GM12878 (cell line): Measurements from ENCODE around the gene PROZ. TPM values are rescaled to one million over a fixed set of nuclear protein-coding genes. Genes with fewer than 3 reads are reported as not detected.

Experiments
- EGR1 ChIP-seq, 2 experiments: IDR thresholded peaks; 1 replicate in 1 of 2; 2 replicates in 1 of 2; pipeline ENCODE4 v1.6.1; 2011 to 2012; ENCODE audit warnings: low read depth in 2 of 2, low read length in 2 of 2, borderline replicate concordance in 1 of 2, mild to moderate bottlenecking in 1 of 2, moderate library complexity in 1 of 2
- ESRRA ChIP-seq: IDR thresholded peaks from 2 replicates; pipeline ENCODE4 v1.6.1; 2012; ENCODE audit warnings: mild to moderate bottlenecking, low read length, improper control_type of control experiment
- EZH2 ChIP-seq: IDR thresholded peaks from 2 replicates; pipeline ENCODE4 v1.6.1; 2012; ENCODE audit warnings: low read depth, mild to moderate bottlenecking, control low read depth, inconsistent platforms, low read length, borderline replicate concordance; ENCODE audit not compliant: control insufficient read depth
- HCFC1 ChIP-seq: fragments of 150-350 bp; IDR thresholded peaks from 2 replicates; pipeline ENCODE4 v1.6.1; 2014; ENCODE audit warnings: low read length
- HDAC6 ChIP-seq: fragments of 200-600 bp; sonication (generic); IDR thresholded peaks from one replicate; pipeline ENCODE4 v1.8.0; 2017; ENCODE audit warnings: antibody characterized with exemption; ENCODE audit not compliant: unreplicated experiment
- IKZF1 ChIP-seq: fragments of 450-650 bp; conservative IDR thresholded peaks from 2 replicates; pipeline ENCODE4 v1.6.1; 2017; ENCODE audit warnings: antibody characterized with exemption, mild to moderate bottlenecking
- IRF3 ChIP-seq: fragments of 450-650 bp; IDR thresholded peaks from 2 replicates; pipeline ENCODE4 v1.6.1; 2014; ENCODE audit warnings: mild to moderate bottlenecking
- LARP7 ChIP-seq: fragments of 450-650 bp; IDR thresholded peaks from 2 replicates; pipeline ENCODE4 v1.6.1; 2017; ENCODE audit warnings: mild to moderate bottlenecking
- MAX ChIP-seq: IDR thresholded peaks from 2 replicates; pipeline ENCODE4 v1.6.1; 2012; ENCODE audit warnings: low read depth, low read length, improper control_type of control experiment
- MEF2B ChIP-seq: fragments of 450-650 bp; IDR thresholded peaks from 2 replicates; pipeline ENCODE4 v1.6.1; 2018; ENCODE audit warnings: mild to moderate bottlenecking, moderate library complexity; ENCODE audit not compliant: partially characterized antibody, poor library complexity, severe bottlenecking
- MLLT1 ChIP-seq: fragments of 450-650 bp; IDR thresholded peaks from 2 replicates; pipeline ENCODE4 v1.6.1; 2016; ENCODE audit warnings: mild to moderate bottlenecking
- PAX5 ChIP-seq: IDR thresholded peaks from 2 replicates; pipeline ENCODE4 v1.6.1; 2011; ENCODE audit warnings: low read depth, low read length, borderline replicate concordance
- PKNOX1 ChIP-seq: fragments of 450-650 bp; IDR thresholded peaks from 2 replicates; pipeline ENCODE4 v1.6.1; 2016; ENCODE audit warnings: mild to moderate bottlenecking
- POU2F2 ChIP-seq: IDR thresholded peaks from 3 replicates; pipeline ENCODE4 v1.6.1; 2011; ENCODE audit warnings: low read depth, mild to moderate bottlenecking, low read length, borderline replicate concordance
- SIN3A ChIP-seq: IDR thresholded peaks from 2 replicates; pipeline ENCODE4 v1.6.1; 2012; ENCODE audit warnings: low read depth, low read length, improper control_type of control experiment
- SMC3 ChIP-seq: IDR thresholded peaks from 2 replicates; pipeline ENCODE4 v1.6.1; 2011; ENCODE audit warnings: low read length, improper control_type of control experiment, borderline replicate concordance
- SRF ChIP-seq, 2 experiments: IDR thresholded peaks; 2 replicates each; pipeline ENCODE4 v1.6.1; 2011; ENCODE audit warnings: low read depth in 2 of 2, low read length in 2 of 2, mild to moderate bottlenecking in 1 of 2, moderate library complexity in 1 of 2
- TARDBP ChIP-seq: IDR thresholded peaks from 2 replicates; pipeline ENCODE4 v1.6.1; 2016; ENCODE audit warnings: borderline replicate concordance
- TCF7 ChIP-seq: IDR thresholded peaks from 2 replicates; pipeline ENCODE4 v1.6.1; 2014; ENCODE audit warnings: antibody characterized with exemption, borderline replicate concordance
- USF2 ChIP-seq: IDR thresholded peaks from 2 replicates; pipeline ENCODE4 v1.6.1; 2011; ENCODE audit warnings: low read depth, low read length, improper control_type of control experiment, borderline replicate concordance
- YY1 ChIP-seq: IDR thresholded peaks from 2 replicates; pipeline ENCODE4 v1.6.1; 2011; ENCODE audit warnings: low read depth, mild to moderate bottlenecking, low read length
- polyA plus RNA-seq, 11 experiments: library from polyadenylated mRNA; depleted of rRNA in 4 of 11; unstranded in 6 of 11; stranded (reverse) in 5 of 11; fragments of >200 nt; fragmentation: Nextera tagmentation in 4 of 11; fragmentation: Illumina TruSeq in 1 of 11; extraction: Ambion mirVana in 4 of 11; extraction: Trizol in 1 of 11; gene quantifications; 1 replicate in 1 of 11; 2 replicates in 10 of 11; pipeline versions ENCODE4 v1.2.1 to v1.2.3, GENCODE V29; 2011 to 2016; ENCODE audit warnings: inconsistent platforms in 2 of 11, missing spikeins in 2 of 11, low read depth in 1 of 11
- total RNA-seq, 4 experiments: library from RNA; depleted of rRNA in 3 of 4; stranded (reverse); fragments of >200 nt in 3 of 4; fragmentation: Illumina TruSeq in 1 of 4; extraction: Trizol in 1 of 4; gene quantifications; 2 replicates each; pipeline versions ENCODE4 v1.2.1 to v1.2.3, GENCODE V29; 2013 to 2021

Gene PROZ
- total and polyA plus RNA-seq, 10 of the 15 experiments (the other 5 are each of a cell fraction or from before 2014, with no cell fraction given), result 0.07 to 0.24 (median 0.21) TPM; not detected in 7

GRCh38 chr13:113208421-113209335 lies 50.2 kb downstream of the PROZ start, which contains the start of gene PCID2 (continued):
- TF ChIP-seq MEF2B (peak; percentile 59), IRF3 (peak; percentile 46; the same call in 1 of the 2 replicates), ESRRA (peak; percentile 74; the same call in 1 of the 2 replicates), EZH2 (no peak), PAX5 (peak; percentile 53; the same call in 1 of the 2 replicates), IKZF1 (peak; percentile 91), MAX (peak; percentile 71), PKNOX1 (0 out of 2 replicates have a peak, but pooled peaks have one; percentile 50), YY1 (peak; percentile 92), MLLT1 (0 out of 2 replicates have a peak, but pooled peaks have one; percentile 50), TCF7 (no peak), TARDBP (peak; percentile 78; the same call in 1 of the 2 replicates), EGR1 (IDR thresholded peaks at IDR 0.05; ENCODE audit: borderline replicate concordance in 1 of 2, low read depth in 2 of 2, low read length in 2 of 2) (peak; percentile 33 to 50; a peak in 2 of 3 replicates), HCFC1 (peak; percentile 89), HDAC6 (no peak), USF2 (no peak), SRF (IDR thresholded peaks at IDR 0.05; ENCODE audit: low read depth in 2 of 2, low read length in 2 of 2) (peak in 1 of 2 experiments; percentile 91; a peak in 3 of 4 replicates), SIN3A (peak; percentile 60; the same call in 1 of the 2 replicates), POU2F2 (peak; percentile 88; the same call in 2 of the 3 replicates), SMC3 (no peak), LARP7 (peak; percentile 74; the same call in 1 of the 2 replicates)
